Thyroid gland (tissue), 4 donors: ENCODE measurements around the gene SMC3. TPM values are rescaled to one million over a fixed set of nuclear protein-coding genes. Genes with fewer than 3 reads are reported as not detected.

Experiments
- DNase-seq, 2 donors: peaks; one replicate each; pipeline ENCODE4 v3.0.0-alpha.2; 2019
- H3K27ac ChIP-seq, 3 donors: fragments of 200-600 bp; sonication (generic); 1 replicate in 2 of 3; 2 replicates in 1 of 3; pipeline ENCODE4 v1.5.1; 2016 to 2019; ENCODE audit warnings: mild to moderate bottlenecking in 1 of 3, moderate library complexity in 1 of 3
- H3K27me3 ChIP-seq: fragments of 200-600 bp; sonication (generic); one replicate; pipeline ENCODE4 v1.5.1; 2019
- H3K36me3 ChIP-seq, 2 donors: fragments of 200-600 bp; sonication (generic); one replicate each; pipeline ENCODE4 v1.5.1; 2016 to 2019
- H3K4me1 ChIP-seq, 2 donors: fragments of 200-600 bp; sonication (generic); one replicate each; pipeline ENCODE4 v1.5.1; 2017 to 2019
- H3K4me3 ChIP-seq, 3 donors: fragments of 200-600 bp; sonication (generic); replicated peaks in 1 of 3; 1 replicate in 2 of 3; 2 replicates in 1 of 3; pipeline ENCODE4 v1.5.1; 2016; ENCODE audit warnings: mild to moderate bottlenecking in 1 of 3
- H3K9me3 ChIP-seq: fragments of 200-600 bp; sonication (generic); one replicate; pipeline ENCODE4 v1.5.1; 2017
- CTCF ChIP-seq, 6 experiments: fragments of 200-600 bp in 3 of 6; fragments of 450-650 bp in 3 of 6; sonication (generic) in 3 of 6; IDR thresholded peaks; one replicate each; pipeline ENCODE4 v1.5.1; 2016 to 2019; ENCODE audit warnings: antibody characterized with exemption in 6 of 6, mild to moderate bottlenecking in 2 of 6, inconsistent platforms in 1 of 6, moderate library complexity in 1 of 6
- POLR2A ChIP-seq, 2 donors: fragments of 450-650 bp; IDR thresholded peaks; one replicate each; pipeline ENCODE4 v1.6.1; 2017; ENCODE audit warnings: antibody characterized with exemption in 2 of 2, mild to moderate bottlenecking in 2 of 2, moderate library complexity in 1 of 2
- WGBS, 2 donors: methylation state at CpG; one replicate each; pipeline ENCODE4 v1.1.5; 2017; 5-methylcytosine and 5-hydroxymethylcytosine counted together
- intact Hi-C: fragments of 100-400 bp; cut with DNase I; formaldehyde crosslinking; loops from one replicate; pipeline ENCODE4 v1.15.1; 2023
- total RNA-seq, 4 donors: library from RNA; depleted of rRNA; stranded (reverse); fragments of >200 nt; gene quantifications; one replicate each; pipeline ENCODE4 v1.2.3, GENCODE V29; 2016

SMC3 gene
- total RNA-seq, 4 donors from 2014 or later, result 28.5 to 38.2 (median 30.8) TPM

- H3K9me3 ChIP-seq, result no peaks in the 10 kb centered on the region
- H3K27me3 ChIP-seq, result no peaks in the 10 kb centered on the region
- no peak for DNase-seq
- H3K4me1 ChIP-seq, result no peaks in the 10 kb centered on the region
- intact Hi-C loops, result loop anchor here (5.0 kb wide), 1 partner anchor 194 kb away; no protein-coding TSS in a partner anchor
- 67 to 81% methylated on average over 6 of the region's 6 CpGs for WGBS, 2 donors
- no peaks in the 10 kb centered on the region for H3K36me3 ChIP-seq
- H3K4me3 ChIP-seq, result no peak overlapping the region
- TF ChIP-seq CTCF (IDR thresholded peaks at IDR 0.05) (no peak), POLR2A (IDR thresholded peaks at IDR 0.05) (no peak)
- H3K27ac ChIP-seq, result no peak overlapping the region
Measured at GRCh38 chr10:110546077-110546476, 21.4 kb upstream of the SMC3 start.

GRCh38 chr10:110546499-110547110 is 20.9 kb upstream of the SMC3 start:
- no peaks in the 10 kb centered on the region for H3K4me1 ChIP-seq
- DNase-seq, result no peak
- no peak overlapping the region for H3K27ac ChIP-seq
- no peak for TF ChIP-seq POLR2A (IDR thresholded peaks at IDR 0.05)
- no peak for TF ChIP-seq CTCF (IDR thresholded peaks at IDR 0.05)
- H3K4me3 ChIP-seq, result no peak overlapping the region
- intact Hi-C loops, result loop anchor here (5.0 kb wide), 1 partner anchor 194 kb away; no protein-coding TSS in a partner anchor
- H3K36me3 ChIP-seq, result no peaks in the 10 kb centered on the region
- WGBS, 2 donors, result 67 to 69% methylated on average over 7 of the region's 7 CpGs
- no peaks in the 10 kb centered on the region for H3K27me3 ChIP-seq
- H3K9me3 ChIP-seq, result no peaks in the 10 kb centered on the region

- H3K27me3 ChIP-seq, result no peaks in the 10 kb centered on the region
- H3K4me3 ChIP-seq, result no peak overlapping the region
- TF ChIP-seq CTCF (IDR thresholded peaks at IDR 0.05), result peak; percentile 56 to 82 (median 76)
- TF ChIP-seq POLR2A (IDR thresholded peaks at IDR 0.05), result no peak
- WGBS, 2 donors, result 12% methylated on average over 8 of the region's 8 CpGs
- intact Hi-C loops, result loop anchor here (5.0 kb wide), 1 partner anchor 195 kb away; no protein-coding TSS in a partner anchor
- H3K4me1 ChIP-seq, result no peaks in the 10 kb centered on the region
- no peaks in the 10 kb centered on the region for H3K36me3 ChIP-seq
- no peaks in the 10 kb centered on the region for H3K9me3 ChIP-seq
- no peak for DNase-seq
- no peak overlapping the region for H3K27ac ChIP-seq
Measured at GRCh38 chr10:110547139-110547761, 20.2 kb upstream of the SMC3 start.

- Histone ChIP-seq H3K27ac (no peak overlapping the region), H3K4me1 (no peaks in the 10 kb centered on the region), H3K36me3 (no peaks in the 10 kb centered on the region), H3K27me3 (no peaks in the 10 kb centered on the region), H3K9me3 (no peaks in the 10 kb centered on the region), H3K4me3 (no peak overlapping the region)
- 34 to 42% methylated on average over 5 of the region's 5 CpGs for WGBS, 2 donors
- no peak for DNase-seq
- TF ChIP-seq POLR2A (IDR thresholded peaks at IDR 0.05), result no peak
- no peak for TF ChIP-seq CTCF (IDR thresholded peaks at IDR 0.05)
- intact Hi-C loops, result loop anchor here (5.0 kb wide), 1 partner anchor 196 kb away; no protein-coding TSS in a partner anchor
Measured at GRCh38 chr10:110548002-110548401, 19.5 kb upstream of the SMC3 start.

- Histone ChIP-seq H3K27ac (no peak overlapping the region), H3K27me3 (no peaks in the 10 kb centered on the region), H3K36me3 (no peaks in the 10 kb centered on the region), H3K9me3 (no peaks in the 10 kb centered on the region), H3K4me3 (no peak overlapping the region), H3K4me1 (no peaks in the 10 kb centered on the region)
- DNase-seq, result no peak
- 78 to 85% methylated on average over 5 of the region's 5 CpGs for WGBS, 2 donors
- intact Hi-C loops, result loop anchor here (5.0 kb wide), 1 partner anchor 197 kb away; no protein-coding TSS in a partner anchor
- TF ChIP-seq POLR2A (IDR thresholded peaks at IDR 0.05) (no peak), CTCF (IDR thresholded peaks at IDR 0.05) (no peak)
Measured at GRCh38 chr10:110549211-110549610, 18.3 kb upstream of the SMC3 start.
